PC-9 (cell line): ENCODE results near the gene SCP2D1.

Experiments
- CTCF ChIP-seq: fragments of 200-600 bp; sonication (generic); conservative IDR thresholded peaks from 2 replicates; pipeline ENCODE4 v1.6.1; 2017; ENCODE audit warnings: mixed run types, antibody characterized with exemption, mild to moderate bottlenecking, moderate library complexity
- EZH2 ChIP-seq: fragments of 200-600 bp; sonication (generic); IDR thresholded peaks from 2 replicates; pipeline ENCODE4 v1.8.0; 2017; ENCODE audit warnings: antibody characterized with exemption, low read depth

DNA sequence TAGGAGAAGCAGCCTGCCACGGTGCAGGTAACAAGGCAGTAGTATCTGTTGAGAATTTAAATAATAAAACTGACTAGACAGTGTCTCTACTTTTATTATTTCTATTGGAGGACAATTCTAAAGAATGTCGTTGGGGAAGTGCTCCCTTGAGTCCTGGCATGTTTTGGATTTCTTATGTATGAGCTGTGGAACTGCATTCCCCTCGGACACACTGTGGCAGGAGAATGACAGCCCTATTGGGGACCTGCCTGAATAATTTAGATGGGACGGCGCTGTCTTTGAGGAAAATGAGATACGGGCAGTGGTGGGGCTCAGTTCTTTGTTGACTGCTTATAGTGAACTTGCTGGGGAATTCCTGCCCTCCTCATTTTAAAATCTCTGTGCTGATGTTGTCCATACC is 2.4 kb upstream of the SCP2D1 start:
- TF ChIP-seq CTCF: no peak
- no peak for TF ChIP-seq EZH2
